NCI-H2081 treated with DMSO at 0.1 percent for 48 hours (cell line): ENCODE measurements around the gene KRT28.
"Not testable (repeated sequence)": the region's sequence is repeated elsewhere in the genome, so short reads cannot be mapped to it uniquely, and the experiment has no call there.

Experiments used
- DNase-seq: peaks from one replicate; lab custom pipeline; 2025; lab: John Stamatoyannopoulos, UW

The KRT28 gene

DNA sequence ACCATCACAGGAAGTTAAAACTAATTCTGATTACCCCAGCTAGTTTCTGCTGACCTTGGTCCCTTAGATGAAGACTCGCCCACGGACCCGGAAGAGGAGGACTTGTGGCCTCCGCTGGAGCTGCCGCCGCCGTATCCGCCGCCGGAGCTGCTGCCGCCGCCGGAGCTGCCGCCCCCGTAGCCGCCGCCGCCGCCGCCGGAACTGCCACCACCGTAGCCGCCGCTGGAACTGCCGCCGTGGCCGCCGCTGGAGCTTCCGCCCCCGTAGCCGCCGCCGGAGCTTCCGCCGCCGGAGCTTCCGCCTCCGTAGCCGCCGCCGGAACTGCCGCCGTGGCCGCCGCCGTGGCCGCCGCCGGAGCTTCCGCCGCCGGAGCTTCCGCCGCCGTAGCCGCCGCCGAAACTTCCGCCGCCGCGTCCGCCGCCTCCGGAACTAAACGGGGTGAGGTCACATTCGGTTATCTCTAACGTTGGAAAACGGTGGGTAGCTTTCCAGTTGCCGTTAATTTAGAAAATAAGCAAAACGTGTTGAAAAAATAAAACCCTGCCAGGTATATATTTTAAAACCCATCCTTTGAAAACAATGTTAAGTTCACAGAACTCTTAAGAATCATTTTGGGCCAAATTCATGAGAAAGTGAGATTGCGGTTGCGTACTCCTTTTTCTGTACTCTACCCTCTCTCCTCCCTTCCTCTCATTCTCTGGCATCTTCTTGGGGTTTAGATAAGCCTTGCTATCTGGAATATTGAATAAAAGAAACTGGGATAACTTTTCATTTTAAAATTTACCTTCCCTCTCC lies 19.2 kb upstream of the KRT28 start:
- peak; percentile 45 for DNase-seq

DNA sequence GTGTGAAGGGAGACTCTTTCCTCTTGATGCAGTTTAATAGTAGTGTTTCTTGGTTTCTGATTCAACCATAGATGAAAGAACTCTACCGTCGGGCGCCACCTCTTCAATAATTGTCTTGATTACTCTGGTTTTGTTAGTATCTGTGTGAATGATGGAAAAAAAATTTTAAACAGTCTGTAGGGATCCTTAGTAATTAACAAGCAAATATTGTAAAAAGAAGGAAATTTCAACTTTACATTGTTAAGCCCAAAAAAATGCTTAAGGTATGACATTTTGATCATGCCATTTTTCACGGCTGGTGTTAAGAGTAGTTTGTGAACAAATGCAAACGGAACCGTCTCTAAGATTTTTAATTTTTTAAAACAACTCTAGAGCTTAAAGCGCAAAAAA lies 18.6 kb upstream of the KRT28 start:
- DNase-seq: no peak

DNA sequence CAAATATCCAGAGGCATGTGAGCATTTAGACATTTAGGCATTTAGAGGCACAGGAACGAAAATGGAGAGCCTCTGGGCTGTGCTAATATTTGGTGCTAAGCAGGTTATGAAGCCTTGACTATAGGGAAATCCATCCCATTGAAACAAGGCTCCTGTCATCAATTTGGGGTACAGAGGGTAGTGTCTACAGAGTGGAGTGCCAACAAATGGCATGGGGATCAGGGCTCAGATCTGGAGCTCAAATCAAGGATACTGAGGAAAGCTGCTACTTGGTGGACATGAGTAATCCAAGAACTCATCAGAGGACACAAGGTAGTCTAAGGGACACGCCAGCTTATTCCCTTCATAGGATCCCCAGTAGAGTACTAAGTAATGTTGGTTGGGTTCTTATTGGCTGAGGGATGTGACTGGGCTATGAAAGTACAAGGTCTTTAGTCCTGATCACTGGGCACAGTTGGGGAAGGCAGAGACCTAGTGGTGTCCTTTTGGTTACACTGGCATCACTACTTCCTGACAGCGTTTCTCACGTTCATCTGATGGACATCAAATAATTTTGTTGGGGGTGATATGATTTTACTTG lies 17.4 kb upstream of the KRT28 start:
- no peak for DNase-seq

DNA sequence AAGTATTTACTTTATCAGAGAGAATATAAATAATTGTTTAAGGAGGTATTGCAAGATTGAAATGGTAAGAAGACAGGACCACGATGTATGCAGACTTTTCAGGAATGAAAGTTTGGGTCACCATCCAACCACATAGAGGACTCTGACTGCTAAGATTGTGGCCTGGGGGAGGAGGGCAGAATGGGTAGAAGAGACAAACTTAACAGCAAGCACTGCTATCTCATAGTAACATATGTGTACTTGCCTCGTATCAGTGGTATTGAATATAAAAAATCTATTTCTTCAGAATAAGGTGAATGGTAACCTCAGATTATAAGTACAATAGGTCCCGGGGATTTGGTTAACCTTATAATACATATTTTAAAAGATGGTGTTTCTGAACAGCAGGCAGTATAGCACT lies 16.8 kb upstream of the KRT28 start:
- DNase-seq: no peak

DNA sequence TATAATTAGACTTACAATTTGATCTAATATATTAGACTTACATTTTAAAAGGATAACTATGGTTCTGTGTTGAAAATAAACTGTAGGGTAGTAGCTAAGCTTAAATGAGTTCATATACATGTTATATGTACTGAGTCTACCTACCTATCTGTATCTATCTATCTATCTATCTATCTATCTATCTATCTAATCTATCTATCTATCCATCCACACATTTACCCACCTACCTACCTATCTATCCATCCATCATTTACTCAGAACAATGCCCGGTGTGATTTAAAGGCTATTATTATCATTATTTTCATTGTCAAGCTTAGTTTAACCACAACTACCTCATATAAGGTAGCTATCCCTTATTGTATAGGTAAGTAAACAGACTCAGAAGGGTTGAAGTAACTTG lies 15.6 kb upstream of the KRT28 start:
- DNase-seq: no peak

DNA sequence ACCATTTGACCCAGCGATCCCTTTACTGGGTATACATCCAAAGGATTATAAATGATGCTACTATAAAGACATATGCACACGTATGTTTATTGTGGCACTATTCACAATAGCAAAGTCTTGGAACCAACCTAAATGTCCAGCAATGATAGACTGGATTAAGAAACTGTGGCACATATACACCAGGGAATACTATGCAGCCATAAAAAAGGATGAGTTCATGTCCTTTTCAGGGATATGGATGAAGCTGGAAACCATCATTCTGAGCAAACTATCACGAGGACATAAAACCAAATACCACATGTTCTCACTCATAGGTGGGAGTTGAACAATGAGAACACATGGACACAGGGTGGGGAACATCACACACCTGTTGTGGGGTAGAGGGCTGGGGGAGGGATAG lies 14.9 kb upstream of the KRT28 start:
- not testable (repeated sequence) for DNase-seq

DNA sequence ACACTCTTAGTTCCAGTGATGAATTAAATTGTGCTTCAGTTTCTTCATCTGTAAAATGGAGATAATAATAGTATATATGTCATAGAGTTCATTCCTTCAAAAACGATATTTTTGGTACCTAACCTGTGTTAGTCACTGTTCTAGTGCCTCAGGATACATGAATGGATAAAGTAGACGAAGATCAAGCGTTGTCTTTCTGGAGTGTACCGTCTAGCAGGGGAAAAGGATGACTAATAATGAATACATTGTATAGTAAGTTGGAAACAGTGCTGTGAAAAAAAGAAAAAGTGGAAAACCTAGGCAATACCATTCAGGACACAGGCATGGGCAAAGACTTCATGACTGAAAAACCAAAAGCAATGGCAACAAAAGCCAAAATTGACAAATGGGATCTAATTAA lies 14.0 kb upstream of the KRT28 start:
- DNase-seq: no peak

DNA sequence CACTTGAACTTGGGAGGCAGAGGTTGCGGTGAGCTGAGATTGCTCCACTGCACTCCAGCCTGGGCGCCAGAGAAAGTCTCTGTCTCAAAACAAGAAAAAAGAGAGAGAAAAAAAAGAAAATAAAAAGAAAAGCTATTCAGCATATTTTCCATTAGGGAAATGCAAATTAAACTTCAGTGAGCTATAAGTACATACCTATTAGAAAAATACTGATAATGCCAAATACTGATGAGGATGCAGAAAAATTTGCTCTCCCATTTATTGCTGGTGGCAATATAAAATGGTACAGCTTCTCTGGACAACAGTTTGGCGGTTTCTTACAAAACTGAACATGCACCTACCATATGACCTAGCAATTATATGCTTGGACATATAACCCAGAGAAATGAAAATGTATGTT lies 12.9 kb upstream of the KRT28 start:
- no peak for DNase-seq

DNA sequence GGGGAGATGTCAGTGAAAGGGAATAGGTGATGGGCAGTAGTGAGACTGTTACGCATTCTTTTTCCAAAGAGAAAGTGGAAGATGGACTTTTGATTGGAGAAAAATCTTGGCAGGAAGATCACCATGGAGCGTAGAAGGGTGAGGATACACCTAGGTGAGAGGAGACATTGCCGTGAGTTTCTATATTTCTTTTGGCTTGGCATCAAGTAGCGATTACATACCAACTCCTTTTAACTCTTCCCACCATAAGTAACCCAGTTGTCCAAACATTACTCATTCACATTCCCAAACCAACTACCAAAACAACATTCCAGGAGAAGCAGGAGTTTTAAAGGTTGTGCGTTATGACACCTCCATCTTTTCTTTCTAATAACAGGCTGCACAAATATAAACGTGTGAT lies 10.7 kb upstream of the KRT28 start:
- DNase-seq: no peak

DNA sequence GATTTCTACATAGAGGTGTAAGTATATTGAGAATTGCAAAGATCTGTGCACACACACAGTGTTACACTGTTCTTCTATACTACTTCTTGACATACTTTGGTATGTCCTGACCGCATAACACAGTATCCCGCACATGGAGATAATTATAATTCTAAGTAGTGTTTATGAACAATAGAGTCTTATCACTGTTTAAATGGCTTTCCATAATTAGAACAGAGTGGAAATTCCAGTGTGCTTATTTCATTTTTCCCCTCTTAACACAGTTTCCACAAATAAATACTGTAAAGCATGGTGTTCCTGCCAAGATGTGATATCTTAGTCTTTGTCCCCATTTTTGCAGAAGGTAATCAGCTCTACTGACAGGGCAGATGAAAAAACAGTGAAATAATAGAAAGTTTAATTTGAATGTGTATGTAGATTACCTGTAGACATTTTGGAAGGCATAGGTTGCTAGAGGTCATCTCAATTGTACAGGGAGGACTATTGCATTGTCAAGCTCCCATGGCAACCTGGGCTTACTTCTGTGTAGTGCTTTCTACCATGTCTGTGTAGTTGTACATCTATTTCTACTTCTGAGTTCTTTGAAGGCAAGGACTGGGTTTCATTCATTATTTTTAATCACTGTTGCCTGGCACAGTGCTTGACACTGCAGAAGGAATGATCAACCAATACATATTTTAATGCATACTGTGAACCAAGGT lies 10.1 kb upstream of the KRT28 start:
- no peak for DNase-seq

DNA sequence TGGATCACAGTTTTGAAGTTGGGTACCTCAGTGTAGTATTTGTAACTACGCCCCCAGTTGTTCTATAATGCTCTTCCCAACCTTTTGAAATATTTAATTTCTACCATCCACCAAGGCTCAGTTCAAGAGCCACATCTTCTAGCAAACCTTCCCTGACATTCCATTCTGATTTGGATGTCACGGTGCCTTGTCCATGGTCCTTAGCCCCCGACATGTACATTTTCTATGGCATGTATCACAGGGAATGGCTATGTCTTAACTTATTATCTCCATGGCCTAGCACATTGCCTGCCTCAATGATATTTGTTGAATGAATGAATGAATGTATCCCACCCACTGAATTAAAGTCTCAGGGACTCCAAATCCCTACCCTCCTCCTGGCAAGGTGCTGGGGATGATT lies 6.4 kb upstream of the KRT28 start:
- no peak for DNase-seq

DNA sequence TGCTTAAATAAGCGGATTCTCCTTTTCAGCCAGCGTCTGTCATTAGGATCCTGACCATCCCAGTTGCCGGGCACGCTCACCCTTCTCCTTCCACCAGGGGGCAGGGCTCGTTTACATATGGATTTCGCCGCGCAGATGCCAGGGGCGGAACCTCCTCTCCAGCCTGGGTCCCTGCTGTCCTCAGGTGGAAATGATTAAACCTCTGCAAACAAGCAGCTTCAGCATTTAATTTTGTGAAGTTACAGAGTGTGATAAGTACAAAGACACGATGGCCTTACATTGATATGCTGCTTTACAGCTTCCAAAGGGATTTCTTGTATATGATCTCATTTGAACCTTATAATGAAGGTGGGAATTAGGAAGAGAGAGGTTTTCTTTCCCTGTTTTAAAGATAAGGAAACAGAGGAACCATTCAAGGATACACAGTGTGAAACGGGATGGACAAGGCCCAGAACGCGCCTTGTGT lies 3.9 kb upstream of the KRT28 start:
- DNase-seq: peak; percentile 57

DNA sequence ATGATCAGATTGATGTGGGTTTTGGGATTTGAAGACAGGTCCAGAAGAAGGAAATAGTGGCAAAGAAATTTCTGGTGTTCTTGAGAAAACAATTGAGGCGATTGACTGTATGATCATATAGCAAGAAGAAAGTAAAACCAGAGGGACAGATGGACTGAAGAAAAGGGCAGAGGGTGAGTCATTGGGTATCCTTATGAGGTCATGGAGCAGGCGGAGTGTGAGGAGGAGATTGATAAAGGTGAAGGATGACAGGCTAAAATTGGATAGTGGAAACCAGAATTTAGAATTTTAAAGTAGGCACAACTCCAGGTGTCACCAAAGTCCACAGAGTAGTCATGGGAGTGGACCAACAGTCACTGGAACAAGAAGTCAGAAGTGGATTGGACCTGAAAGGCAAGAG lies 1.4 kb upstream of the KRT28 start:
- no peak for DNase-seq

DNA sequence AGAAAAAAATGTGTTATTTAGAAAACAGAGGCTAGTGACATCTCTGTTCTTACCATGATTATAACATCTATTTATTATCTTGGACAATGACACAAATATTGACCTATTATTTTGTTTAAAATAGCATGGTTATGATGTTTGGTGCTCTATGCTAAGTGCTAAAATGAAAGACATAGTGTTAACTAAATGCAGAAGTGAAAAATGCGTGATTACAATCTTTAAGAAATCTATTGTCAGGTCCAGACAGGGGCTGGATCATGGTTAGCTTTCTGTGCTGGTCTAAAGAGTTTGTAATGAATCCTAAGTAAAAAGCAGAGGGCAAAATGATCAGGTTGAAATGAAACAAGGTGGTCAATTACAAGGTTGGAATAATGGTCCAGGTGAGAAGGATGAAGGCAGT lies 622 bp upstream of the KRT28 start:
- no peak for DNase-seq

DNA sequence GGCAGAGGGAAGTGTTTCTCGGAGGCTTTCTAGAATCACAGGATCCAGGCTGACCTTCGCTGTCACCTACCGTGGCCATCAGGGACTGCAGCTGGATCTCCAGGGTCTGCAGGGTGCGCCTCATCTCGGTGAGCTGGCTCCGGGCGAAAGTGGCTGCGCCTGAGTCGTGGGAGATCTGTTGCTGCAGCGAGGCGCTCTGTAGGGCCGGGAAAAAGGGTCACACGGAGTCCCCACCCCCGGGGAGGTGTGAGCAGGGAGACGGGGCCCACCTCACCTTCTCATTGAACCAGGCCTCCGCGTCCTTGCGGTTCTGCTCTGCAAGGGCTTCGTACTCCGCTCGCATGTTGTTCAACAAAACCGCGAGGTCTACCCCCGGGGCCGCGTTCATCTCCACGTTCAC lies 2.9 kb downstream of the KRT28 start:
- DNase-seq: no peak

DNA sequence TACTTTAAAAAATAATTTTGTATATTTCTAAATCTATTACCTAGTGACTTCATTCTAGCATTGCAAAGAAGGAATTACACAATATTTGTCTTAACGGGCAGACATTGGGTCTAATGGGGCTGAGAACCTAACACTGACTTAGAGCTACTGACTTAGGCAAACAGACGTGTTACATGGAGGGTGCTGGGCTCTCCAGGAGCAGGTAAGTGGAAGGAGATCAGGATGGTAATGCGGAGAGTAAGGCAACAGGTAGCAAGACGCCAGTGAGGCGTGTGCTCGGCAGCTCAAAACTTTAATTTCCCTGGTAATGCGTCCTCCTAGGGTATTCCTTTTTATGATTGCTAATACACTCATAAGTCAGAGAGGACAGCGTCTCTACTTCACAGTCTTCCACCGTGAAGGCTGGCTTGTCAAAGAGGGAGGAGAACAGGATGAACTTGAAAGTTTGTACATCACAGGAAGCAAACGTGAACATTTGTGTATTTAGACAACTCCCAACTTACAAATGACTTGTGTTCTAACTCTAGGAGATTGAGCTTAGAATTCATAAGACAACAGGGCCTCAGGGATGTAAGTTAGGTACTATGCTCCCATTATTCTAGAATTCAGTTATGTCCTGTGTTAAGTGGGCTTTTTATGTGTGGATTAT lies 4.6 kb downstream of the KRT28 start:
- DNase-seq: no peak

DNA sequence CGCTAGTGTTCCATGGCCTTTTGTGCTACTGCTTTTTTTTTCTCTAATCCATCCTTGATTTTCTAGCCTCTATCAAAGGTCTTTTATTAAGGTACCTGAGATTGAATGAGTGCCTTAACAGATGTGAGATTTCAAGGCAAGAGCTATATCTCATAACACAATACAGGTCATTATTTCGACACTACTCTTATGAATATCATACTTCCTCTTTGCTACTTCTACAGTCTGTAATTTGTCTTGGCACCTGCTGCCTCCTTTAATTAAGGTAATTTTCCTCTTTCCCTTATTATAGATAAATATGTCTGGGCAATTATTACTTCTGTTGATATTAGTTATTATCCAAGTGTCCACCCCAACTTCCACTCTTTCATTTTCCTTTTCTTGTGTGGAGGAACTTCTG lies 5.3 kb downstream of the KRT28 start:
- no peak for DNase-seq

DNA sequence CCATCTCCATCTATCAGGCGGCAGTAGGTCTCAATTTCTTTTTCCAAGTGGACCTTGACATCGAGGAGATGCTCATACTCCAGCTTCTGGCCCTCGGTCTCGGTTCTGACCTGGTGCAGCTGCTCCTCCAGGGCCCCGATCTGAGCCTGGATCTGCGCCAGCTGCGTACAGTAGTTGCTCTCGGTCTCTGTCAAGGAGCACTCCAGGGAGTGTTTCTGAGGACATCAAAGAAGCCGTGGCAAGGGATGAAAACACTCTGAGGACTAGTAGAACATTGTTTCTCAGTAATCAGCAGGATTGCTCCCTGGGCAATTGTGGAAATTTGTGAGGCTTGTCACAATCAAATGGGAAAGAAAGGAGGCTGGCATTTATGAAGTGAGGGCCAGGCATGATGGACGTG lies 5.9 kb downstream of the KRT28 start:
- no peak for DNase-seq

DNA sequence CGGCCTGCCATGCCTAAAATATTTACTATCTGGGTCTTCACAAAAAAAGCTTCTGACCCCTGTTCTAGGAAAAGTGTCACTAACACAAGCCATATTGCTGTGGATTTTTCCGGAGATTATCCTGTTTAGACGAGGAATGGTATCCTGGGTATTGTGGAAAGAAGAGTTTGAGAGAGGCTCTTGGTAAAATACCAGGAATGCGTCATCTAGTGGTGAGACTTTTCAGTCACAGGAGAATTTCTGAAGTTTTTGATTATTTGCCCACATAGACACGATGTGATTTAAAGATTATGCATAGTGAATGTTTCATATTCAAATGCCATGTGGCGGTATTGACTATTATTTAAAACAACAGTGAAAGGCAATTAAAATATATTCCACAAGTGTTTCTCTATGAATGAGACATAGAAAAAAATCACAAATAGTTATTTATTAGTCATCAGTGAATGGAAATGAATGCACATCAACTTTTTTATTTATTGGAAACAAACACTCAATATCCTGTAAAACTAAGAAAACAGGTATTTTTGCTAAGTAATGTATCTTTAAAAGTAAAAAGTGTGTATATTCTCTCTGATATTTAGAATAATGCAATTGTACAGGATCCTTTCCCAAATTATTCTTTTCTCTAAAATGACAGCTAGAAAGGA lies 7.8 kb downstream of the KRT28 start:
- no peak for DNase-seq

DNA sequence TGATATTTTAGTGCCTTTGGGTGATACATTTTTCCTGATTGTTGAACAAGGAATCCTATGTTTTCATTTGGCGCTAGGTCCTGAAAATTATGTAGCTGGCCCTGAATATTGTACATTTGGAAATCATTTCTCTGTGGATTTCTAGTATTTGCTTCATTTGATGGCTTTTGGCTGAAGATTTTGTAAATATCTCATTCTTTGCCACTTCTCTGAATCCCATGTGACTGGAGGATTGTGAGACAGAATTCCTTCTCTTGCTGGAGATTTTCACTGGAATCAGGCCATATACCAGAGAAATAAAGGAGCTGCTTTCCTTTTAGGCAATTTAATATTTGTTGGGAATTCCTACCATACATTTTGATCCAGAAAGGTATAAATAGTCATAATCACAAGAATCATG lies 8.6 kb downstream of the KRT28 start:
- no peak for DNase-seq

DNA sequence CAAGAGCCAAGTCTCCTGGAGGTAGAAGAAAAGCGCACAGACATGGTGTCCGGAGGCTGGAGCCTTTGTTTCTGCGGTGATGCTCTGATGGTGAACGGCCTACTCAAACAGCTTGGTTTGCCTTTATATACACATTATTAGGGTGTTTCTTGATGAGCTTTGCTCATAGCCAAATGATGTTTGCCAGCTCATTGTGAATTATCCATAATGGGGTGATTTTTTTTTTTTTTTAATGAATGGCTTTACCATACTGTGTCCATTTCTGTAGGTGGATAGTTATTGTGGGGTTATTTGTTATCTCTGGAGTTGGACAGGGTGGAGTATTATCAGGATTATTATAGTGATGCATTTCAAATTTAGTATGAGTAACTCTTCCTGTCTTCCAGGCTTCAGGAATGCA lies 17.3 kb downstream of the KRT28 start, which contains the start of gene KRT27:
KRT27 (minus strand) TSS at position 101 of the 400 bp plus-strand sequence; CDS start at position 44, 57 bp downstream.
- no peak for DNase-seq
